Measurements from ENCODE around the gene ERLEC1.
"Not testable (repeated sequence)": the region's sequence is repeated elsewhere in the genome, so short reads cannot be mapped to it uniquely, and the experiment has no call there.

- TF ChIP-seq POLR2AphosphoS5, CTCF, POLR2A (IDR thresholded peaks at IDR 0.05): not testable (repeated sequence)
Measured at GRCh38 chr2:53757206-53757605, 29.6 kb upstream of the ERLEC1 start.
